NOMO-1 treated with dmso at 0.1 percent for 144 hours (cell line): ENCODE results near the gene DDX5.
"Not testable (repeated sequence)": the region's sequence is repeated elsewhere in the genome, so short reads cannot be mapped to it uniquely, and the experiment has no call there.

Source experiments
- DNase-seq: peaks from one replicate; lab custom pipeline; 2025; ENCODE audit not compliant: unreplicated experiment; lab: John Stamatoyannopoulos, UW

Gene DDX5

DNA sequence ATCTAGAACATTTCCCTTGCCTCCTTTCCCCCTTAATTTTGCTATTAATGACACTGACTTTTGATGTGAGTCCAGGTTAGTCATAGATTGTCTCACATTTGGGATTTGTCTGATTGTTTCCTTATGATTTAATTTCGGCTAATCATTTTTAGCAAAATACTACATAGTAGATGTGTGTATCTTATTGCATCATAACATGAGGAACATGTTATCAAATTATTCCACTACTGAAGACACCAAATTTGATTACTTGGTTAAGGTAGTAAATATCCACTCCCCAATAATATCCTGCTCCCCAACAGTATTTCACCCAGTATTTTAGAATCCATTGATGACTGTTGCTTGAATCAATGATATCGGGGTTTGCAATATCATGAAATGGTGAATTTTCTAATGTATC lies 12.0 kb downstream of the DDX5 start:
- DNase-seq = no peak

- no peak for DNase-seq
These were observed 13.5 kb downstream of the DDX5 start for GRCh38 chr17:64492481-64493109.

GRCh38 chr17:64491994-64492393 lies 14.1 kb downstream of the DDX5 start:
- no peak for DNase-seq

DNA sequence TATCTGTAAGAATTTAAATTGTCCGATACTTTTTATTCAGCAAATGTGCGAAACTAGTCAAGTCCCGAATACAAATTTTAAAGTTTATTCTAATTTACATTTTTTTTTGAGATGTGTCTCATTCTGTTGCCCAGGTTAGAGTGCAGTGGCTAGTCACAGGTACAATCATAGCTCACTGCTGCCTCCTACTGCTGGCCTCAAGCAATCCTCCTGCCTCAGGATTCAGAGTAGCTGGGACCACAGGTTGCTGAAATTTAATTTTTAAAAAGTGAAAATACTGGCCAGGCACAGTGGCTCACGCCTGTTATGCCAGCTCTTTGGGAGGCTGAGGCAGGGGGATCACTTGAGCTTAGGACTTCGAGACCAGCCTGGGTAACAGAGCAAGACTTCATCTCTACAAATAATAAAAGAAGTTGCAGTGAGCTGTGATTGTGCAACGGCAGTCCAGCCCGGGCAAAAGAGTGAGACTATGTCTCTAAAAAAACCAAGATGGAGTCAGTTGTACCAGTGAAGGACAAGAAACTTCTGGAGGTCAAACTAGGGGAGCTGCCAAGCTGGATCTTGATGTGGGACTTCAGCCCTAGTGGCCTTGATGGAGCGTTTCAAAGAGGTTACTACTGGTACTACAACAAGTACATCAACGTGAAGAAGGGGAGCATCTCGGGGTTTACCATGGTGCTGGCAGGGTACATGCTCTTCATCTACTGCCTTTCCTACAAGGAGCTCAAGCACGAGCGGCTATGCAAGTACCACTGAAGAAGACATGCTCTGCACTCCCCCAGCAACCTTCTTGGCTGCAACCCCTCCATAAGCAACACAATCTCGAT lies 14.8 kb downstream of the DDX5 start:
- DNase-seq = peak; percentile 36

GRCh38 chr17:64488301-64488700 lies 17.8 kb downstream of the DDX5 start:
- no peak for DNase-seq

DNA sequence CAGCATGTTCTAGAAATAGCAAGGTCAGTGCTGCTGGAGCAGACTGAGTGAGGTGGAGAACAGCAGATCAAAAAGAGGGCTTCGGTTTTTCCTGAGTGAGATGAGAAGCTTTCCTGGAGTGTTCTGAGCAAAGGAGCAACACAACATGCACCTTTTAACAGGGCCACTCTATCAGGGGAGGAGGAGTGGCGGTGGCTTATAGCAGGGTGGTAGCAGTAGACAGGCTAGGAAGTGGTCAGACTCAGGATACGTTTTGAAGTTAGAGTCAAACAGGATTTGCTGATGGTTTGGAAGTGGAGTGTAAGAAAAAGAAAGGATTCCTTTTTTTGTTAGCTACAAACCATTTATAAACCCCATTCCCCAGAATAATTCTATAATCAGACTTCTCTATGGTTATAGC lies 21.7 kb downstream of the DDX5 start:
- no peak for DNase-seq

DNA sequence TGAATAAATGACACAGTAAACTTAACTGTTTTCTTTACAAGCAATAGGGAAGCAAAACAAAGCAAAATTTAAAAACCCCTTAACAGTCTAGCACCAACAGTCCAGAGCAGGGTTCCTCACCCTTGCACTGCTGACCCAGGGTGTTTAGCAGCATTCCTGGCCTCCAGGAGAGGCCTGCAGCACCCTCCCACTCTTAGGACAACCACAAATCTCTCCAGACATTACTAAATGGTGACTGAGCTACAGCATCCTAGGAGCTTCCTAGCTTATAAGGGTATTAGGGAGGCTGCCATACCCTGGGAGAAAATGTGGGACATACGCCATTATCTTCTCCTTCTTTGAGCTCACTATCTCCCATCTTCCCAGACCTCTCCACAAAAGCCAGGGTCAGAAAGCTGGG lies 25.1 kb downstream of the DDX5 start:
- DNase-seq = no peak

DNA sequence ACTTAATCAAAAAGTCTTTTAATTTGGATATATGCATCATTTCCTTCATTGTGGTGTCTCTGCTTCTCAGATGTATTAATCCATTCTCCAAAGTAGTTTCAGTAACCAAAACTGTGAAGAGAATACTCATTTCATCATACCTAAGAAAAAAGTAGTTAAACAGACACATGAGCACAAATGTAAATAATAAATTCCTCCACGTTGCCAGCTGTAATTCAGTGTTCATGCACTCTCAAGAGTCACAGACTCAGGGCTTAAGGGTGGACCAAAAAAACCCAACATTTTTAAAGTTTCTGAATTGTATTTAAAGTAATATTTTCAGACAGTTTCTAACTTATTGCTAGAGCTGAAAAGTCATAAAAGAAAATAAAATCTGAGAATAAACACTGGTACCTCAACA lies 28.2 kb downstream of the DDX5 start:
- no peak for DNase-seq

DNA sequence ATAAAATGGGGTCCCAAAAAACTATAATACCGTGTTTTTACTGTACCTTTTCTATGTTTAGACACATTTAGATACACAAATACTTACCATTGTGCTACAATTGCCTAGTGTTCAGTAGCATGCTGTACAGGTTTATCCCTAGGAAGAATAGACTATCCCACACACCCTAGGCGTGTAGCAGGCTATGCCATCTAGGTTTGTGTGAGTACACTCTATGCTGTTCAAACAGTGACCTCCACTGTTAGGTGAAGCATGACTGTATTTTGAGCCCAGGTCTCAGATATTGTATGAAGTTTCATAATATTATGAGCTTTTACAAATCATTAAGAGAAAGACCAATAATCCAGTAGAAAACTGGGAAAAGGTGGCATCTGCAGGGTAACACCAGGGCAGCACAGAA lies 33.5 kb downstream of the DDX5 start:
- no peak for DNase-seq

GRCh38 chr17:64471440-64471839 lies 34.6 kb downstream of the DDX5 start:
- no peak for DNase-seq

DNA sequence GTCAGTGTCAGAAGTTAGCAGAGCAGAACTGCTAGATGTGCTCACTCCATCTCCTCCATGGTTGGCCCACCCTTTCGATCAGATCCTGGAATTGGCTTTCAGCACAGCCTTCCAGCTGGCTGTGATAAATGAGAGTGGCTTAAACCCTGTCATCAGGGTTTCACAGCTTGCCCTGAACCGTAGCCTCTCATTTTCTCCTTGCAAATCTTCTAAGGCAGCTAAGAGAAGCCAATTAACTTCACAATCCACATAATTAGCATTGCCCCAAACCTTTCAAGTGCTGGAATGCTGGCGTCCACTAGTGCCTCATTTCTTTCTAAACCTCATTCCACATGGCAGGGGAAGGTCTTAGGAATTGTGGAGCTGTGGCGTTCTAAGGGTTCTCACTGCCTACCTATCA lies 35.5 kb downstream of the DDX5 start:
- no peak for DNase-seq

GRCh38 chr17:64466834-64467233 lies 39.3 kb downstream of the DDX5 start:
- DNase-seq = not testable (repeated sequence)

DNA sequence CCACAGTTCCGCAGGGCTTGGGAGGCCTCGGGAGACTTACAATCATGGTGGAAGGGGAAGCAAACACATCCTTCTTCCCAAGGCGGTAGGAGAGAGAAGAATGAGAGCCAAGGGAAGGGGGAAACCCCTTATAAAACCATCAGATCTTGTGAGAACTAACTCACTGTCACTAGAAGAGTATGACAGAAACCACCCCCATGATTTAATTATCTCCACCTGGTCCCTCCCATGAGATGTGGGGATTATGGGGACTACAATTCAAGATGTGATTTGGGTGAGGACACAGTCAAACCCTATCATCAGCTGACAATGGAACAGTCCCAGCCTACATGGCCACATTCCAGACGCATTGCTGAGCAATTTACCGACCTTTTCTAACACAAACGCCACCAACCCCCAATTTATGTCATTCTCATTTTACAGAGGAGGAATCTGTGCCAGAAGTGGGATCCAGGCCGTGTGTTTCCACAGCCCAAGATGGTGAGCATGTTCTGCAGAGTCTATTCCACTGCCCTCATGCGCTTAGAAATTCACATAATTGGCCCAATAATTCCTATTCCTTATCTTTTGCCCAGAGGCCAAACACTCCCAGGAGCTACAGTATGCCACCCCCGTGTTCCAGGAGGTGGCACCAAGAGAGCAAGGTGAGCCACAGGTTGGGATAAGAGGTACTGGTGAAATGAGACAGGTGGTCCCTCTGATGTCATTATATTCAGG lies 39.9 kb downstream of the DDX5 start:
- DNase-seq = no peak

DNA sequence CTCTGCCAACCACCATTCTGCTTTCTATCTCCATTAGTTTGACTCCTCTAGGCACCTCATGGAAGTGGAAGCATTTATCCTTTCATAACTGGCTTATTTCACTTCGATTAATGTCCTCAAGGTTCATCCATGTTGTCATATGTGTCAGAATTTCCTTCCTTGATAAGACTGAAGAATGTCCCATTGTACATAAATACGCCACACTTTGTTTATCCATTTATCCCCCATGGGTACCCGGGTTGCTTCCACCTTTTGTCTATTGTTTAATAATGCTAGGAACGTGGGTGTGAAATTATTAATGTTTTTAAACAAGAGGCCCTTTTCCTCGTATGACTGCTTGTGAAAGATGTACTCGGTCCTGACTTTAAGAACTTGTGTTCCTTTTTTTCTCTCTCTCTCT lies 44.3 kb downstream of the DDX5 start:
- no peak for DNase-seq

- no peak for DNase-seq
These were observed 45.1 kb downstream of the DDX5 start for GRCh38 chr17:64460955-64461354.

- DNase-seq = not testable (repeated sequence)
These were observed 46.3 kb downstream of the DDX5 start for GRCh38 chr17:64459818-64460217.

DNA sequence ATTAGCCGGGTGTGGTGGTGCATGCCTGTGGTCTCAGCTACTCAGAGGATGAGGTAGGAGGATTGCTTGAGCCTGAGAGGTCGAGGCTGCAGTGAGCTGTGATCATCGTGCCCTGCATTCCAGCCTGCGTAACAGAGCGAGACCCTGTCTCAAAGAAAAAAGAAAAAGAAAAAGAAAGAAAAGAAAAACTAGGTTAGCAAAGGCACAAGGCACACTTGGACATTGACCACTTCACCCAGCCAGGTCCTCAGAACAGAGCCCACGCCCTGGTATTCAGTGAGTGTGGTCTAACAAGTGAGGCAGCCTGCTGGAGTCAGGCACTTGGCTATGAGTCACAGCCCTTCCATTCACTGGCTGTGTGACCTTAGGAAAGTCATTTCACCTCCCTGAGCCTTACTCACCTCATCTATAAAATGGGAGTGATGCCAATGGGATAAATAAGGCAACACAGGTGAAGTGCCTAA lies 46.8 kb downstream of the DDX5 start:
- DNase-seq = no peak

- DNase-seq = no peak
These were observed 47.3 kb downstream of the DDX5 start for GRCh38 chr17:64458756-64459155.

GRCh38 chr17:64457156-64457555 lies 48.9 kb downstream of the DDX5 start:
- no peak for DNase-seq

- peak; percentile 69 for DNase-seq
These were observed 49.9 kb downstream of the DDX5 start for GRCh38 chr17:64455993-64456885.

- peak; percentile 46 for DNase-seq
These were observed 56.5 kb downstream of the DDX5 start for GRCh38 chr17:64449545-64449944.
